ENCODE measurements around the gene GPR26.

Gene GPR26

GRCh38 chr10:123721441-123722049 is 55.4 kb downstream of the GPR26 start:
- Histone ChIP-seq H3K9me3 (peaks cover 0 to 10% (median 0%) of the 10 kb centered on the region in 3 donors), H3K4me1 (peaks cover 0 to 4% (median 0%) of the 10 kb centered on the region in 4 donors), H3K27me3 (no peaks in the 10 kb centered on the region), H3K4me3 (no peak overlapping the region), H3K27ac (no peak overlapping the region), H3K36me3 (peaks cover 0 to 9% (median 9%) of the 10 kb centered on the region in 3 donors)
- intact Hi-C loops (cut with DNase I; ENCODE audit: low total_unique reads), result no loop called here
- TF ChIP-seq, protein P1, sequence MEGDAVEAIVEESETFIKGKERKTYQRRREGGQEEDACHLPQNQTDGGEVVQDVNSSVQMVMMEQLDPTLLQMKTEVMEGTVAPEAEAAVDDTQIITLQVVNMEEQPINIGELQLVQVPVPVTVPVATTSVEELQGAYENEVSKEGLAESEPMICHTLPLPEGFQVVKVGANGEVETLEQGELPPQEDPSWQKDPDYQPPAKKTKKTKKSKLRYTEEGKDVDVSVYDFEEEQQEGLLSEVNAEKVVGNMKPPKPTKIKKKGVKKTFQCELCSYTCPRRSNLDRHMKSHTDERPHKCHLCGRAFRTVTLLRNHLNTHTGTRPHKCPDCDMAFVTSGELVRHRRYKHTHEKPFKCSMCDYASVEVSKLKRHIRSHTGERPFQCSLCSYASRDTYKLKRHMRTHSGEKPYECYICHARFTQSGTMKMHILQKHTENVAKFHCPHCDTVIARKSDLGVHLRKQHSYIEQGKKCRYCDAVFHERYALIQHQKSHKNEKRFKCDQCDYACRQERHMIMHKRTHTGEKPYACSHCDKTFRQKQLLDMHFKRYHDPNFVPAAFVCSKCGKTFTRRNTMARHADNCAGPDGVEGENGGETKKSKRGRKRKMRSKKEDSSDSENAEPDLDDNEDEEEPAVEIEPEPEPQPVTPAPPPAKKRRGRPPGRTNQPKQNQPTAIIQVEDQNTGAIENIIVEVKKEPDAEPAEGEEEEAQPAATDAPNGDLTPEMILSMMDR (IDR thresholded peaks at IDR 0.05), result no peak
- no peak for DNase-seq

- intact Hi-C loops (cut with DNase I; ENCODE audit: low total_unique reads), result no loop called here
Observed at GRCh38 chr10:123722351-123722750, 56.2 kb downstream of the GPR26 start.

GRCh38 chr10:123724747-123725146 is 58.6 kb downstream of the GPR26 start:
- Histone ChIP-seq H3K4me1 (peaks cover 0 to 8% (median 0%) of the 10 kb centered on the region in 4 donors), H3K27ac (no peak overlapping the region), H3K27me3 (no peaks in the 10 kb centered on the region), H3K36me3 (no peaks in the 10 kb centered on the region), H3K9me3 (no peaks in the 10 kb centered on the region), H3K4me3 (no peak overlapping the region)
- no peak for DNase-seq
- TF ChIP-seq, protein P1 (IDR thresholded peaks at IDR 0.05), result no peak
- intact Hi-C loops (cut with DNase I; ENCODE audit: low total_unique reads), result no loop called here

More at GRCh38 chr10:123722351-123722750, 56.2 kb downstream of the GPR26 start:
- Histone ChIP-seq H3K4me1 (peaks cover 0 to 8% (median 0%) of the 10 kb centered on the region in 4 donors), H3K4me3 (no peak overlapping the region), H3K9me3 (peaks cover 0 to 10% (median 0%) of the 10 kb centered on the region in 3 donors), H3K27ac (no peak overlapping the region), H3K27me3 (no peaks in the 10 kb centered on the region), H3K36me3 (peaks cover 0 to 9% (median 9%) of the 10 kb centered on the region in 3 donors)
- no peak for DNase-seq
- TF ChIP-seq, protein P1 (IDR thresholded peaks at IDR 0.05), result no peak

- DNase-seq, result no peak
- no peaks in the 10 kb centered on the region for H3K9me3 ChIP-seq
- H3K27ac ChIP-seq, result no peak overlapping the region
- no peak overlapping the region for H3K4me3 ChIP-seq
- intact Hi-C loops (cut with DNase I; ENCODE audit: low total_unique reads), result no loop called here
- H3K36me3 ChIP-seq, result no peaks in the 10 kb centered on the region
- peaks cover 0 to 8% (median 0%) of the 10 kb centered on the region in 4 donors for H3K4me1 ChIP-seq
- no peaks in the 10 kb centered on the region for H3K27me3 ChIP-seq
- TF ChIP-seq, protein P1 (IDR thresholded peaks at IDR 0.05), result no peak
Observed at GRCh38 chr10:123726381-123726780, 60.2 kb downstream of the GPR26 start.

DNA sequence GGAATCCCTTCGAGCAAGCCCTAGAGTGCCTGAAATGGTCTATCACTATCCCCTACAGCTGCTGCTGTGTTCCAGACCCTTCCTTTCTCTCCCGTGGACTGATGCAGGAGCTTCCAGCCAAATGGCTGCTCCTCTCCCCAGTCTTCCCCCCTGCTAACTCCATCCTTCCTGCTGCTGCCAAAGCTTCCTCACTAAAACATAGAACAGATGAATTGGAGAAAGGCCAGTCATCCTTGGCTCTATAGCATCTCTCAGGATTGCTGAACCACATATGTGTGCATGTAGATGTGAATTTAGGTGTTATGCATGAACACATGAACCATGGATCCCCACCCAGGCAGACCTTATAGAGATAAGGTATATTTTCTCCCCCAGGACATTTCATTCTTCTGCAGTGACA is 60.7 kb downstream of the GPR26 start:
- no peak for DNase-seq
- Histone ChIP-seq H3K9me3 (no peaks in the 10 kb centered on the region), H3K4me3 (no peak overlapping the region), H3K36me3 (no peaks in the 10 kb centered on the region), H3K4me1 (peaks cover 0 to 8% (median 0%) of the 10 kb centered on the region in 4 donors), H3K27me3 (no peaks in the 10 kb centered on the region), H3K27ac (no peak overlapping the region)
- TF ChIP-seq, protein P1 (IDR thresholded peaks at IDR 0.05), result no peak
- intact Hi-C loops (cut with DNase I; ENCODE audit: low total_unique reads), result no loop called here
